Measurements from ENCODE around the gene ZBBX.

Gene ZBBX

DNA sequence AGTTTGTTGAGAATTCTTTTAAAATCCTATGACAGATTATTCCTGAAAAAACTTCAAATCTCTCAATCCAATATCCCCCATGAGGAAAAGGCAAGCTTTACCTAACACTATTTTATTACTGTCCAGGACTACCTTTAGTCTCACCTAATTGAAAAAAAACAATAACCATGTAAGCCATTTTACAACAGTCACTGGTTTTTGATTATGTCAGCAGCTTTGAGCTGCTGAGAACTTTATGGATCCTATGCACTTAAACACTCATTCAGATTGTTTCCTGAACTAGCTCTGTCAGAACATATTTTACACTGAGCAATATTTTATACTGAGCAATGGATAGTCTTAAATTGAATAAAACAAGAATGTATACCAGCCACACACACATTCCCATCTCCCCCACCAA, 79.9 kb downstream of the ZBBX start:
- no peaks in the 10 kb centered on the region for H3K79me2 ChIP-seq (ENCODE audit: insufficient read depth, low read length)
- H3K4me3 ChIP-seq (ENCODE audit: low read length, poor library complexity, severe bottlenecking), result no peak overlapping the region
- H3K27me3 ChIP-seq (ENCODE audit: insufficient read depth, low read length, poor library complexity, severe bottlenecking), result no peaks in the 10 kb centered on the region
- H3F3A ChIP-seq (ENCODE audit: low read depth), result no peaks in the 10 kb centered on the region
- no peaks in the 10 kb centered on the region for H3K9me2 ChIP-seq (replicated peaks; ENCODE audit: low read depth, low read length)
- H3K4me2 ChIP-seq (ENCODE audit: low read depth, low read length, poor library complexity, severe bottlenecking), result no peak overlapping the region
- H2AFZ ChIP-seq (ENCODE audit: low read length), result no peak overlapping the region
- no peaks in the 10 kb centered on the region for H3K4me1 ChIP-seq (ENCODE audit: insufficient read depth, low read length, poor library complexity, severe bottlenecking)
- no peaks in the 10 kb centered on the region for H3K36me3 ChIP-seq (ENCODE audit: insufficient read depth, low read length)
- no peak for TF ChIP-seq CTCF (conservative IDR thresholded peaks at IDR 0.05; ENCODE audit: low read length)
- no peak for TF ChIP-seq EZH2phosphoT487 (IDR thresholded peaks at IDR 0.05; ENCODE audit: borderline replicate concordance)
- H3K9ac ChIP-seq (ENCODE audit: low read depth, low read length, poor library complexity, severe bottlenecking), result no peak overlapping the region
- no peaks in the 10 kb centered on the region for H4K20me1 ChIP-seq (ENCODE audit: insufficient read depth, low read length, poor library complexity, severe bottlenecking)
- no peaks in the 10 kb centered on the region for H3K9me3 ChIP-seq (ENCODE audit: insufficient read depth, low read depth, low read length)

- Histone ChIP-seq H3K9me2 (replicated peaks; ENCODE audit: low read depth, low read length) (no peaks in the 10 kb centered on the region), H3K4me2 (ENCODE audit: low read depth, low read length, poor library complexity, severe bottlenecking) (no peak overlapping the region), H3K27me3 (ENCODE audit: insufficient read depth, low read length, poor library complexity, severe bottlenecking) (no peaks in the 10 kb centered on the region), H3K4me3 (ENCODE audit: low read length, poor library complexity, severe bottlenecking) (no peak overlapping the region), H3K36me3 (ENCODE audit: insufficient read depth, low read length) (no peaks in the 10 kb centered on the region), H3K79me2 (ENCODE audit: insufficient read depth, low read length) (no peaks in the 10 kb centered on the region), H3K9ac (ENCODE audit: low read depth, low read length, poor library complexity, severe bottlenecking) (no peak overlapping the region), H3K9me3 (ENCODE audit: insufficient read depth, low read depth, low read length) (no peaks in the 10 kb centered on the region), H4K20me1 (ENCODE audit: insufficient read depth, low read length, poor library complexity, severe bottlenecking) (no peaks in the 10 kb centered on the region), H2AFZ (ENCODE audit: low read length) (no peak overlapping the region), H3K4me1 (ENCODE audit: insufficient read depth, low read length, poor library complexity, severe bottlenecking) (no peaks in the 10 kb centered on the region), H3F3A (ENCODE audit: low read depth) (no peaks in the 10 kb centered on the region)
- TF ChIP-seq EZH2phosphoT487 (IDR thresholded peaks at IDR 0.05; ENCODE audit: borderline replicate concordance), result no peak
- no peak for TF ChIP-seq CTCF (conservative IDR thresholded peaks at IDR 0.05; ENCODE audit: low read length)
Observed at GRCh38 chr3:167289435-167289834, 90.7 kb downstream of the ZBBX start.

DNA sequence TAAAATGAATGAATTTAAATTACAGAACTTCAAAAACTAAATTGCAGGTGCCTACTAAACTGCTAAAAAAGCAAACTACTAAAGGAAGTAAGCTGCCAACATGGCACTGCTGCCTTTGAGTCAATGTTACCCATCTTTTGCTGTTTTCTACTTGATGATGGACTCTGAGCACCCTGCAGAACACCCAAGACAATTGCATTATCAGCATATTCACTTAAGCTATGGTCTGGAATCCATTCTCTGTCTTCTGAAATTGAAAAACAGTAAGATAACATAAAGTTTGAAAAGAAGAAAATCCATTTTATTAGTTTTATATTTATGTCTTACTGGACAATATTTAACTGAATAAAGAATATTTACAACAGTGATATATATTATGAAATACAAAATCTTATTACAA, 91.4 kb downstream of the ZBBX start:
- H4K20me1 ChIP-seq (ENCODE audit: insufficient read depth, low read length, poor library complexity, severe bottlenecking), result no peaks in the 10 kb centered on the region
- no peaks in the 10 kb centered on the region for H3K79me2 ChIP-seq (ENCODE audit: insufficient read depth, low read length)
- no peak overlapping the region for H3K9ac ChIP-seq (ENCODE audit: low read depth, low read length, poor library complexity, severe bottlenecking)
- H3K4me1 ChIP-seq (ENCODE audit: insufficient read depth, low read length, poor library complexity, severe bottlenecking), result no peaks in the 10 kb centered on the region
- H3K4me3 ChIP-seq (ENCODE audit: low read length, poor library complexity, severe bottlenecking), result no peak overlapping the region
- H3K9me2 ChIP-seq (replicated peaks; ENCODE audit: low read depth, low read length), result no peaks in the 10 kb centered on the region
- H3K36me3 ChIP-seq (ENCODE audit: insufficient read depth, low read length), result no peaks in the 10 kb centered on the region
- no peaks in the 10 kb centered on the region for H3F3A ChIP-seq (ENCODE audit: low read depth)
- H3K4me2 ChIP-seq (ENCODE audit: low read depth, low read length, poor library complexity, severe bottlenecking), result no peak overlapping the region
- no peaks in the 10 kb centered on the region for H3K27me3 ChIP-seq (ENCODE audit: insufficient read depth, low read length, poor library complexity, severe bottlenecking)
- no peak overlapping the region for H2AFZ ChIP-seq (ENCODE audit: low read length)
- no peaks in the 10 kb centered on the region for H3K9me3 ChIP-seq (ENCODE audit: insufficient read depth, low read depth, low read length)
- TF ChIP-seq CTCF (conservative IDR thresholded peaks at IDR 0.05; ENCODE audit: low read length) (no peak), EZH2phosphoT487 (IDR thresholded peaks at IDR 0.05; ENCODE audit: borderline replicate concordance) (no peak)
